HG03565 (cell line): ENCODE data around the gene FOCAD.

Experiments used
- ATAC-seq: cut with Tn5 transposase; IDR thresholded peaks from one replicate; pipeline ENCODE4 v1.9.1; 2021; ENCODE audit warnings: mild to moderate bottlenecking, moderate library complexity; ENCODE audit not compliant: unreplicated experiment

The FOCAD gene

GRCh38 chr9:20788526-20789451 is 104.7 kb downstream of the FOCAD start:
- ATAC-seq, result no peak

- no peak for ATAC-seq
Measured at GRCh38 chr9:20790721-20791120, 106.7 kb downstream of the FOCAD start.

- no peak for ATAC-seq
Measured at GRCh38 chr9:20791682-20792081, 107.6 kb downstream of the FOCAD start.

- ATAC-seq, result no peak
Measured at GRCh38 chr9:20804489-20805250, 120.6 kb downstream of the FOCAD start.

GRCh38 chr9:20805766-20806165 is 121.7 kb downstream of the FOCAD start:
- no peak for ATAC-seq

GRCh38 chr9:20808002-20808401 is 123.9 kb downstream of the FOCAD start:
- ATAC-seq, result no peak

GRCh38 chr9:20811872-20812271 is 127.8 kb downstream of the FOCAD start:
- ATAC-seq, result no peak

GRCh38 chr9:20815923-20816703 is 132.1 kb downstream of the FOCAD start:
- no peak for ATAC-seq

GRCh38 chr9:20823051-20823450 is 139.0 kb downstream of the FOCAD start:
- no peak for ATAC-seq

GRCh38 chr9:20831028-20831427 is 147.0 kb downstream of the FOCAD start:
- ATAC-seq, result no peak

- ATAC-seq, result no peak
Measured at GRCh38 chr9:20832775-20833174, 148.7 kb downstream of the FOCAD start.

- no peak for ATAC-seq
Measured at GRCh38 chr9:20835377-20836286, 151.6 kb downstream of the FOCAD start.

- ATAC-seq, result no peak
Measured at GRCh38 chr9:20837166-20837565, 153.1 kb downstream of the FOCAD start.

- ATAC-seq, result no peak
Measured at GRCh38 chr9:20838218-20838617, 154.2 kb downstream of the FOCAD start.

GRCh38 chr9:20844916-20845315 is 160.9 kb downstream of the FOCAD start:
- no peak for ATAC-seq

GRCh38 chr9:20848490-20848889 is 164.4 kb downstream of the FOCAD start:
- ATAC-seq, result no peak

- ATAC-seq, result no peak
Measured at GRCh38 chr9:20853866-20854265, 169.8 kb downstream of the FOCAD start.

- ATAC-seq, result no peak
Measured at GRCh38 chr9:20854444-20854843, 170.4 kb downstream of the FOCAD start.

- ATAC-seq, result no peak
Measured at GRCh38 chr9:20863945-20864344, 179.9 kb downstream of the FOCAD start.

- no peak for ATAC-seq
Measured at GRCh38 chr9:20865347-20865746, 181.3 kb downstream of the FOCAD start.
